ENCODE data around the gene DENND2A.

The DENND2A gene

DNA sequence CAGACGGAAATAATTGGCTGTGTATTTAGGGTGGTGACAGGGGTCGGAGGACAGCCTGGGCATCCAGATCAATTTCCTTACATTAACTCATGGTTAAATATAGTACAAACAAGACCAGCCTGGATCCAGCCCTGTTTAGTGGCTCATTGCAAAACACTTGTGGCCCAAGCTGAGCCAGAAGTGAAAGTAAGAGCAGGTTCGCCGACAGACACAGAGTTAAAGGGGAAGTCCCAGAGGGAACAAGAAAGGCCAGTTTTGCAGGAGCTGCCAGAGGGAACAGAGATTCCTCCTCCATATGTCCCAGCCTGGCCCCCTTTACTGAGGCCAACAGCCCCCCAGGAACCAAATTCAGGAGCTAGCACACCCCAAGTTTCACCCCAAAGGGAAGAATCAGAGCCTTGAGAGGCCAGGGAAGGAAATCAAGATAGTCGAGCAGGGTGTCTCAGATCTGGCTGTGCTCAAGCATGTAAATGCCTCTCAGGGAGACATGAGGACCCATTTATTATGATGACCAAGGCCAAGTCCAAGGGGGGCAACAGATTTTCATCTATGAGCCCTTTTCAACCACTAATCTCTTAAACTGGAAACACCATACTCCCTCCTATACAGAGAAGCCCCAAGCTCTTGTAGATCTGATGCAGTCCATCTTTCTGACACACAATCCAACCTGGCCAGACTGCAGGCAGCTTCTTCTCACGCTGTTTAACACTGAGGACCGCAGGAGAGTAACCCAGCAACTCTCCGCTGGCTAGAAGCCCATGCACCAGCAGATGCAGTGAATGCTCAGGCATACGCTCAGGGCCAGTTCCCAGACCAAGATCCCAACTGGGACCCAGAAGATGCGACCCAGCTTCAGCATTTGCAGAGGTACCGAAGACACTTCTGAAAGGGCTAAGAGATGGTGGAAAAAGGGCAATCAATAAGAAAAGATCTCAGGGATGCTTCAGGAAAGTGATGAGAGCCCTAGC, 16.2 kb upstream of the DENND2A start:
- TF ChIP-seq CTCF (IDR thresholded peaks at IDR 0.05; ENCODE audit: control extremely low read depth, extremely low read depth, low read depth, missing control alignments), result no peak
- DNase-seq (ENCODE audit: extremely low spot score), result peak; percentile 75
- ChIA-PET POLR2A (no interaction called here), CTCF (interaction anchor here (0.7 to 1.8 kb wide), 6 partner anchors 10 to 563 kb away, joined by 3 to 7 read pairs (median 3); no protein-coding TSS in a partner anchor)

DNA sequence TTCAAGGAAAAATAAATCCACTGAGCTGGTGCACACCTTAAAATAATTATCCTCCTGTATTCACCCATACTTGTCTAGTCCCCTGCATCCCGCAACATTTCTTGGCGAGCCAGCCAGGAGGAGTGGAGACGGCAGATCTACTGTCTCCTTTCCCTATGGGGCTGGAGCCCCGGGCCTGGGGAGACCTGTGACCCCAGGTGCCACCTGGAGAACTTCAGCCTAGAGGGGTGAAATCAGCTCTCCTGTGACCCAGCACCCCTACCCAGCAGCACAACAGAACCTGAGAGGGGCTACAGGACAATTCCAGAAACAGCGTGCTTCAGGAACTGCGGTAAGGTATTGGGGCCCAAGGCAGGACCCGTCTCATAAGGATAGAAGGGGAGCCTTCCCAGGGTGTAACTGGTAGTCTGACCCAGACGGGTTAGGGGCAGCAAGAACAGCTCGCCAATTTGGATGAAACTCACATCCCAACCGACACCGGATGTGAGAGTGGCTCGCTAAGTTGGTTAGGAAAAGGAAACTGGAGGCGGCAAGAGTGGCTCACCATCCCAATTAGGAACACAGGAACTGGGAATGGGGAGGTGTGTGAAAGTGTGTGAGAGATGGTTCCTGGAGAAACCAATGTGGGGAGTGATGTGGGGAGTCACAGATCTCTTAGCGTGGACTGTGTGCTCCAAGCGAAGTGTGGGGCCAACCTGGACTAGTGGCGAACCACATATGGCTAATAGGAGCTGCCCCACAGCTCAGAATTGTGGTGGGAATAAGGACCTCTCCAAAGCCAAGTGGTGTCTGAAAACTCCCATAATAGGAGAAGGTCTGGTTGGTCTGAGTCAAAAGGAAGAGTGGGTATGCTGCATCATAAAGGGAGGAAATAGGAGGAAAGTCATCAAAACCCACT, 15.1 kb upstream of the DENND2A start:
- POLR2A ChIA-PET, result no interaction called here
- DNase-seq (ENCODE audit: extremely low spot score), result no peak
- no peak for TF ChIP-seq CTCF (IDR thresholded peaks at IDR 0.05; ENCODE audit: control extremely low read depth, extremely low read depth, low read depth, missing control alignments)
- CTCF ChIA-PET, result interaction anchor here (0.7 to 1.8 kb wide), 5 partner anchors 11 to 564 kb away, joined by 3 to 7 read pairs (median 3); no protein-coding TSS in a partner anchor

GRCh38 chr7:140654661-140655060, 14.0 kb upstream of the DENND2A start:
- TF ChIP-seq CTCF (IDR thresholded peaks at IDR 0.05; ENCODE audit: control extremely low read depth, extremely low read depth, low read depth, missing control alignments), result no peak
- POLR2A ChIA-PET, result no interaction called here
- CTCF ChIA-PET, result interaction anchor here (1.2 to 3.8 kb wide), 3 partner anchors 133 to 477 kb away, joined by 3 to 39 read pairs (median 3); no protein-coding TSS in a partner anchor
- DNase-seq (ENCODE audit: extremely low spot score), result no peak

- no peak for DNase-seq (ENCODE audit: extremely low spot score)
- POLR2A ChIA-PET, result no interaction called here
- no peak for TF ChIP-seq CTCF (IDR thresholded peaks at IDR 0.05; ENCODE audit: control extremely low read depth, extremely low read depth, low read depth, missing control alignments)
- CTCF ChIA-PET, result interaction anchor here (0.7 to 3.8 kb wide), 18 partner anchors 13 to 613 kb away, joined by 3 to 39 read pairs (median 4); partner anchors contain the start of genes DENND2A, MRPS33 and NDUFB2
Observed at GRCh38 chr7:140654109-140654387, 13.4 kb upstream of the DENND2A start.

- CTCF ChIA-PET, result interaction anchor here (0.7 to 3.8 kb wide), 19 partner anchors 13 to 614 kb away, joined by 3 to 39 read pairs (median 3); partner anchors contain the start of genes DENND2A, MRPS33 and NDUFB2
- peak; percentile 79 for TF ChIP-seq CTCF (IDR thresholded peaks at IDR 0.05; ENCODE audit: control extremely low read depth, extremely low read depth, low read depth, missing control alignments)
- peak; percentile 49 for DNase-seq (ENCODE audit: extremely low spot score)
- POLR2A ChIA-PET, result no interaction called here
Observed at GRCh38 chr7:140653319-140654108, 12.9 kb upstream of the DENND2A start.
